Activated T-cell treated with anti-CD3 and anti-CD28 coated beads for 48 hours (primary cell): ENCODE data around the gene CPA5.

Source experiments
- DNase-seq: peaks from one replicate; pipeline ENCODE4 v3.0.0-alpha.2; 2020; ENCODE audit warnings: low read depth

Gene CPA5

DNA sequence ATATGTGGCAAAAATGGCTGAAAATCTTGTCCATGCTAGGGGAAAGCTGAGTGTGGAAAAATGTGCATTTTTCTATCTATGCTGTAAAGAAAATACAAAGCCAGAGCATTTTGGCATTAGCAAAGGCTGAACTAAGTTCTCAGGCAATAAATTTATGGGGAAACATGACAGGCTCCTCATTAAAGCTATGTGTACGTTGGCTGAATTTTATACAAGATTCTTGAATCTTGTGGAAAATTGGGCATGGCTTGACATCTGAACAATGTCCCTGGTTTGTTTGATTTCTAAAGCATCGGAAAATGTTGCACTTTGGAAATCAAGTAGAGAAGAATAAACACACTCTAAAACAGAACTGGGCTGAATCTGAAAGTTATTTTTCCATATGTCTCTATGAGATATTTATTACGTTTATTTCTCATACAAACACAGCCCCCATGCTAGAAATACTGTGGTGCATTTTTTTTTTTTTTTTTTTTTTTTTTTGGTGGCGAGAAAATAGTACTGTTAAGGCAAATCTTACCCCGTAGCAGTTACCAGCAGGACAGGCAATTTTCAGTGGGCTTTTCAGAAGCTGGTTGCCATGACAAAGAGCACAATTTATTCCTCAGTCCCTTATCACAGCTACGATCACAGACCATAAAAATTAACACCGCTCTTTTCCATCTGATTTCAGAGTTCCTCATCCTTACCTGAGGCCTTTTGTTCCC lies 52.6 kb downstream of the CPA5 start:
- DNase-seq, result no peak

DNA sequence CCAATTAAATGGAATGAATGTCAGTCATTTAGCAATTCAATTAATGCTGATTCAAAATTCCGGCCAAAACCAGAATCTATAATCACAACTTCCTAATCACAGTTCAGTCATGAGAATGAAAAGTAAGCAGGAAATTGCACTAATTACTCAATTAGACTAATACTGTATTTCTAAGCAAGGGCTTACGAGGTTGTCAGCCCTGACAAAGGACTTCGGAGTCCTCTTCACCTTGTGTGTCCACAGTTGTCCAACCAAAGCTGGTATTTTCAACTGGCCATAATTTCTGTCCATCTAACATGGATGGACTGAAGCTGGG lies 53.1 kb downstream of the CPA5 start:
- no peak for DNase-seq

DNA sequence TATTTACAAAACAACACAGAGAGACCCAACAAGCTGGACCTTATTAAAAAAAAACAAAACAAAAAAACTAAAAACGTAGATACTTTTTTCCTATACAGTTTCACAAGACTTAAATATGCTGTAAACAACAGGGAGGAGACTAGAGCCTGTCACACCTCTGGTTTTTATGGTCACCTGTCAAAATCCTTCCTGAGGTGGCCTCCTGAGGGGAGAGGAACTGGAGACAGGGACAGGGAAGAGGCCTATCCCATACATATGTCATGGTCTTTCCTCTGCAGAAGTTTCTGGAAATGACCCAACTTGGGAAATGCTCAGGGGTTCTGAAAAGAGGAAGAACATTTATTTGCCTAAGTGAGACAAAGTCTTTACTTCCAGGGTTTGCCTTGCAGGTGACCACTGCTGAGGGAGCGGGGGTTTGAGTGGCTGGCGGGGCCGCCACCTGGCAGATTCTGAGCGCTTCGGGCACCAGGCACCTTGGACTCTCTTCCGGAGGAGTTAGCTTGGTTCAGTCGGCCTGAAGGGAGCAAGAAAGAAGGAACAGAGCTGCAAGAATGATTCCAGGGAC lies 54.0 kb downstream of the CPA5 start:
- DNase-seq, result no peak

DNA sequence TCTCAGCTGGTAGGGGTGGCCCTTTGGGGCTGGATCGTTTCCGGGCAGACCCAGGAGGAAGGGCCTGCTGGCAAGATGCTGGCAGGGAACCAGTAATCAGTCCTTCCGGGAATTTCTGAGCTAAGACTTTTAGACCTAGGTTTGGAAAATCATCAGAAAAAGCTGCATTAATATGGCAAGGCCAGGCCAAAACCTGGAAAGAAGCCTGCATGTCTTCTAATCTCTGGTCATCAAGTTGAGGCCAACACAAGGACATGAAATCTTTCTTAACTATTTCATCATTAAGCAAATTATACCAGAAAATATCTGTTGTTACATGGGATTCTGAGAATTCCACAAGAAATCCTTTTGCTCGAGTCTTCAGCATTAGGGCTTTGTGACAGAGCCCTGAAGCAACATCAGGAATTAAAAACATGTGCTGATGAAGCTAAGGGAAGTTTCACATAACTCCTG lies 55.5 kb downstream of the CPA5 start:
- DNase-seq, result no peak

DNA sequence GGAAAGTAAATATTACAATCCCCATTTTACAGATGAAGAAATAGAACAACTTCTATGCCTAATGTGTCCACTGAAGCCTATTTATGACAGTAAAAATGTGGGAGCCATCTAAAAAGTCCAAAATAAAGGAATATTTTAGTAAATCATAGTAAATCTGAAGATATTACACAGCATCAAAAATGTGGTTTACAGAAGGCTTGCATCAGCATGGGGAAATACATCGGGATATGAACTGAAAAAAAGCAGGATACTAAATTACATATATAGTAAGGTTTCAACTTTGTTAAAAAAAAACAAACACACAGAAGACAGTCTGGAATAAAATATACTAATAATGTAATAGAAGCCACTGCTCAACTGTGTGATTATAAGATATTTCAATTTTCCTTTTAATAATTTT lies 56.5 kb downstream of the CPA5 start:
- no peak for DNase-seq

DNA sequence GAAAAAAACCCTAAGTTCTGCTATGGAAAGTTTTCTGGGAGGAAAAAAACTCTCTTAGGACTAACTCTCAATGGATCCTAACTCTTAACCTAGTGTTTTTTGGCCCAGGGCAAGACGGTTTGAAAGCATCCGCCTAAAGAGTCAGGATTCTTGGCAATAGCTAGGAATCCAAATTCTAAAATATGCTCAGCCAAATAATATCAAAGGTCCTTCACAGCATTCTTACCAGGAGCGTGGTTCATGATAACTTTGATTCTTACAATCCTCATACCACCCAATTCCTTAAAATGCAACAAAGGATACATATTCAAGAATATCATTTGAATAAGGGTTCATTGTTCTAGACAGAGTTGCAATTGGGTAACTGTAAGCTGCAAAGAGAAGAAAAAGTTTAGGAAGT lies 57.0 kb downstream of the CPA5 start:
- no peak for DNase-seq

DNA sequence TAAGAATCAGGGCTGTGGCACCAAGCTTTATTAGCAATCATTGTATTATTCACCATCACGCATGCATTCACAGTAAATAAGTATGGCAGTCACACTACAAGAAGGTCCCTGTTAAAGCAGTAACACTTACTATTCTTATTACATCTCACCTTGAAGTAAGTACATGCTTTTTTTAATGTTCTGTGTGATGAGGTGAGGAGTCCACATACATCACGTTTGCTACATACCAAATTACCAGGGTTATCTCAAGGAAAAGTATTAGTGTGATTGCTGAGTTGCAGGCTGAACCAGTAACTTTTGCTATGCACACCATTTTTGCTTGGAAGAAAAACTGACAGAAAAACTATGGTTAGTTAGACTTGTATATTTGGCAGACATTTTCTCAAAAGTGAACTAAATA lies 60.4 kb downstream of the CPA5 start:
- DNase-seq, result no peak

DNA sequence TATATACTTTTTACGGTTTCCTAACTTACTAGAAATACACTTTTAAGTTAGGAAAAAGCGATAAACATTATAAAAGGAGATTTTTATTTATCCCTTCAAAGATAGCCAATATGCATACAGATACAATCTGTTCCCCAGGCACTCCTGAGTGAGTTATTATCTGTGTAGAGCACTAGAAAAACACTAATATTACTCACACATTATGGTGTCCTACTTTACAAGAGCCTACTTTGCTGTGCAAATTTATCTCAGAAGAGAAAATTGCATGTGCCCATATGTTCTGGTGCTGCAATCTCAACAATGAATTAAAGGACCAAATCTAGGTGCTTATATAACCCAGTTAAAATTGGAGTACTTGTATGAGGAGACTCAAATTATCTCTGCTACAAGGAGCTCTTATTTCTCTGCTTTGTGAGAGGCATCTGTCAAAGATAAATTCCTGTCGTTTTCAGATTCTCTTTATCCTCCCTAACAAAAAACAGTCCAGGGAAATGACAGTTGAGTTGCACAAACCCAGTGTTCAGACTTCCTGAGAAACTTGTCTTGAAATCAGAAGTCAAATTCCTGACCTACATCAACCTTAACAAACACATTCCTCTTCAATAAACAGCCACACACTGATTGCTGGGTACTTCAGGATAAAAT lies 64.6 kb downstream of the CPA5 start:
- DNase-seq, result no peak

DNA sequence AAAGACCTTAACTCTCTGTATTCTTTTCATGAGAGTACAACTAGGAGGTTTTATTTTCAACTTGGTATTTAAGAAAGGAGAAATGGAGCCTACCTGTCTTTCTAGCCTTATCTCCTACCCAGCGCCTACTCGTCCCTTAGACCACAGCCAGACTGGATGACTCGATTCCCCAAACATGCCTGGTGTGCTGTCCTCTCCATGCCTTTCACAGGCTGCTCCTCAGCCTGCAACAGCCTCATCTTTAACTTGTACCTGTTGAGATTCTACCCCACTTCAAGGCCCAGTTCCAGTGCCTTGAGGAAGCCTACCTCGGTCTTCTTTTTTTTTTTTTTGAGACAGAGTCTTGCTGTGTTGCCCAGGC lies 65.1 kb downstream of the CPA5 start:
- no peak for DNase-seq

DNA sequence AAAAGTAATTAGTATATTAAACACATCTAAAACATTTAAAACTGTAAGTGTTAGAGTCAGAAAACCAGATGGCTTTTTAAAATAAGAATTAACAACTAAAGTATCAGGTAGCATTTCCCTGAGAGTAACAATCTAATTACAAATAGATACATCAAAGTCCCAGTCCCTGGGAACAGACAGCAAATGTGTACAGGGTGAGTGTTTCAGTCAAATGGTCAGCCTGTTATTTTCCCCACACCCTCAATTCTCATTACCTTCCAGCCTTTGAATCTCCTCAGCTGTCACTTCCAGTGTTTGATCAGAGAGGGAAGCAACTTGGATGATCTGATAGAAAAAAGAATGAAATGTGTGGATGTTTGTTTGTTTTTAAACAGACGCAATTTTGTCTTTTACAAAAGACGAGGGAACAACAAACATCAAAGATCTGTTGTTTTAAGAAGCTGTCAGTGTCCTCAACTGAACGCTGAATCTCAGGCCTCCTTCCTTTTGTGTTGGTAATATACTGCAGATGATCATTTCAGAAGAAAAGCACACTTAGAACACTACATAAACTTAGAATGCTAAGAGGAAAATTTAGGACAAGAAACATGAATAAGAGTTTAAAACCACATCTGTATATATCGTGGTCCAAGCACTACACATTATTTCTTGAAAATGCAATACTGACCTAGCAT lies 66.4 kb downstream of the CPA5 start:
- DNase-seq, result no peak

DNA sequence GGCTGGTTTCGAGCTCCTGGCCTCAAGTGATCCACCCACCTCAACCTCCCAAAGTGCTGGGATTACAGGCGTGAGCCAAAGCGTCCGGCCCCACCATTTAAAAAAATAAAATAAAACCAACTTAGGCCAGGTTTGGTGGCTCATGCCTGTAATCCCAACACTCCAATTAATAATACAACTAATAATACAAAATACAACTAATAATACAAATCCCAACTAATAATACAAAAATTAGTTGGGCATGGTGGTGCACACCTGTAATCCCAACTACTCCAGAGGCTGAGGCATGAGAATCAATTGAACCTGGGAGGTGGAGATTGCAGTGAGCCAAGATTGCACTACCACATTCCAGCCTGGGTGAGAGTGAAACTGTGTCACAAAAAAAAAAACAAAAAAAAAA lies 68.6 kb downstream of the CPA5 start:
- DNase-seq, result no peak

DNA sequence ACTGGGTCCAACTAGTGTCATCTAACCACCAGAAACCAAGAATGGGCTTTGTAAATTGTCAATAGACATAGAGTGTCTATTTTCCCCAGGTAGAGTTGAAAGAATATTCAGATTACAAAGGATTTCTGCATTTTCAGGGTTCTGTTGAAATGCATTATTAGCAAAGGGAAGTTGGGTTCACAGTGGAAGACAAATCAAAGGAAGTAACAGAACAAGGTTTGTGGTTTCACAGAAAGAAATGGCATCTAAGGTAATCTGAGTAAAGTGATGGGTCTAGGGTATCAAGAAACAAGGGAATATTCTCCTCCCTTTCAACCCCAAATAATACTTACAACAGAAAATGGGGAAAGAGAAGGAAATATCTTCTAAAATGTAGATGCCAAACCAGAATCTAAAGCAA lies 70.4 kb downstream of the CPA5 start:
- DNase-seq, result no peak

DNA sequence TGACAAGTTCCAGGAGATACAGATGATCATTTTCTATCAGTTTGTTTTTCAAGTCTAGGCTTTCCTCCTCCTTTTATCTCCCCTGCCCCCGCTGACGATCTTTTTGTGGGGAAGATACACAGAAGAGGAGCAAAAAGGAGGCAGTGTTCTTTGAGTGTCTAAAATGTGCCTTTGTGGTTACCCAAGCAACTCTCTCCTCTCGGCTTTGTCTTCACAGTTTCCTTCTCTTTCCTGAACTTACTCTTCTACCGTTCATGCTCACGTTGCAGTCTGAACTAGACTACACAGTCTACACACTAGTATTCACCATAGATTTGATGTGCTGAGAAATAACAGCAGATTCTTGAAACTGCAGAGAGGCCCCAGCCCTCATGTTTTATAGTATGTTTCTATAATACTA lies 72.6 kb downstream of the CPA5 start:
- DNase-seq, result no peak

DNA sequence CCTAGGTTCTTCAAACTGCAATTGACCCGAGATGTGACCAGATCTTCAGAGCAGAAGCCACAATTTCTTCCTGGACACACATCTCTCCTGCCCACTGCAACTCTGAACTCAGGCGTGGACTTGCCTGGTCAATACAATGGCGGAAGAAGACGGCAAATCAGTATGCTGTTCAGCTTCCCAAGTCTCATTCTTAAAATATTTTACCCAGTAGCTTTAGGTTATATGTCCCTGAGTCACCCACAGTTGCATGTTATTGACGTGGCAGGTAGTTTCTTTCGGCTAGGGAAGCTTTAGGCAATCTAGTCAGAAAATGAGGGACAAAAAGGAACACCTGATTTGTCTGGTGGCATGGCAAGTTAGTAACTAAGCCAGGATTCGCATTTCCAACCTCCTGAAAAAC lies 73.7 kb downstream of the CPA5 start:
- DNase-seq, result no peak
